ENCODE results near the gene RANBP17.
"Not testable (repeated sequence)": the region's sequence is repeated elsewhere in the genome, so short reads cannot be mapped to it uniquely, and the experiment has no call there.

Gene RANBP17

DNA sequence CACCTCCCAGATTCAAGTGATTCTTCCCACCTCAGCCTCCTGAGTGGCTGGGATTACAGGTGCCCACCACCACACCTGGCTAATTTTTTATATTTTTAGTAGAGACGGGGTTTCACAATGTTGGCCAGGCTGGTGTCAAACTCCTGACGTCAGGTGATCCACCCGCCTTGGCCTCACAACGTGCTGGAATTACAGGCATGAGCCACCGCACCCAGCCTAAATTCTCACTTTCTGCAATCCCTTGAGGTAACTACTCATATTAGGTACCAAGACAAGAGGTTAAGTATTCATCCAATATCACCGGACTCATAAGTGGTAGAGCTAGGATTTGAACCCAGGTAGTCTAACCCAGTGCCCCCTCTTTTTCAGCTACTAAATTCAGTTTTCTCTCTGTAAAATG, 436.1 kb downstream of the RANBP17 start:
- DNase-seq (ENCODE audit: low read depth), result not testable (repeated sequence)

DNA sequence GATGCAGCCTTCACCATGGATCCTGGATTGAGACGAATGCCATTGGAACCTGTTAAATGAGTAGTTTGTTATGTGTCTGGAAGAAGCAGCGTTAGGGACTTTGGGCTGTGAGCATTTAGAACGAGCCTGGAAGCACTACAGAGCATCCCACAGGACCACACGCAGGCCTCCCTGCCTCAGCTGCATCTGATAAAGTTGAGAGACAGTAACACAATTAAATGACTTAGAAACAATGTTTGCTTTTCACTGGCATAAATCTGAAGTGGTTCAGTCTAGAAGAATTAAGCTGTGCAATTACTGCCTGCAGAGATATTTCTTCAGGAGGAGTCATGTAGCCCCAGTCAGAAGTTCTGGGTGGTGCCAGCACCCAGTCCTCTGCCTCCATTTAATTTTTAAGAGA, 437.4 kb downstream of the RANBP17 start:
- no peak for DNase-seq (ENCODE audit: low read depth)

- DNase-seq (ENCODE audit: low read depth), result no peak
These were observed 438.0 kb downstream of the RANBP17 start for GRCh38 chr5:171299851-171300250.

DNA sequence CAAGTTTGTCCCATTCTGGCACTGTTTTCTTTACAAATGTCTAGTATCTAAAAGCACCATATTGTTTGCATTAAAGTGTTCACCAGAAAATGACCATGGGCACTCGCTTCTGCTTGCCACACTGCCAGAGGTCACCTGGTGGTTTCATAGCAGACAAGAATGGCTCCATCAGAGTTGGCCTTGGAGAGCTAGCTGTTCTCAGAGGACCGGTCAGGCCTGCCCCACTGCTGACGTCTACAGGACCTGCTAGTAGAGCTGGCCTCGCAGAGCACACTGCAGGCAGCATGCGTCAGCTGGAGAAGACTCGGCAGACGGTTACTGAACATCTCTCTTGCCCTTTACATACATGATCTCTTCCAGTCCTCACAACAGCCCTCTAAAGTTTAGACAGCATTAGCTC, 438.5 kb downstream of the RANBP17 start:
- no peak for DNase-seq (ENCODE audit: low read depth)

GRCh38 chr5:171306166-171306565, 444.3 kb downstream of the RANBP17 start:
- no peak for DNase-seq (ENCODE audit: low read depth)

DNA sequence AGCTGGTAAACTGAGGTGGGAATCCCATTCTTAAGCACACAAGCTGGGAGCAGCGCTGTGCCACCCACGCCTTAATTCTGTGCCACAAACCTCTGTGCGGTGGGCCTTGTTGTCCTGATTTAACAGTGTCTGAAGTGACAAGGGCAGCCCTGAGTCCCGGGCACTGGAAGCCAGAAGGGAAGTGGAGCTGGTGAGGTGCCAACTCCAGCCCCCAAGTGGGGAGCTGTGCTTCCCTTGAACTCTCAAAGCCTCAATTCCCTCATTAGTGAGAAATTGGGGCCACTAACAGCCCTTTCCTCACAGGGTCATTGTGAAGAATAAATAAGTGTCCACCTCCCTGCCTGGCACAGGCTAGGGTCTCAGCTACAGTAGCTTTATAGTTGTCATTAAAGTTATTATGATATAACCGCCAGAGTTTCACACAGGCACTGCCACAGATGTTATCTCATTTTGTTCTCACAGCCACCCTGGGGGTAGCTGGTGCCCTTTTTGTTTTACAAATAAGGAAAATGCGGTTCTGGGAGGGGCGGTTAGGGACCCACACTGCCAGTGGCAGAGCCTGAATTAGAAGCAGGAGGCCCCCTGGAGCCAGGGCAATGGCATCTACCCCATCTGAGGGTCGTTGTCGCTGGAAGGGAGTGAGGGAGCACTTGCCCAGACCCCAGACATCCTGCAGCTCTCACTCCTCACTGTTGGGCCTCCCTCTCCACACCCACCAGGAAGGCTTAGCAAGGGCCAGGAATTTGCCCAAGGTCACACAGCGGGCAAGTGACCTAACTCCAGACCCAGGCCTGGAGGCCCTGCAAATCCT, 445.2 kb downstream of the RANBP17 start:
- no peak for DNase-seq (ENCODE audit: low read depth)

GRCh38 chr5:171307789-171308452, 446.1 kb downstream of the RANBP17 start:
- DNase-seq (ENCODE audit: low read depth), result no peak

GRCh38 chr5:171308453-171309275, 446.8 kb downstream of the RANBP17 start, which contains the start of gene TLX3:
TSS of gene TLX3 (plus strand) at chr5:171309248. CDS start at chr5:171309366, 118 bp downstream.
- DNase-seq (ENCODE audit: low read depth), result no peak

- no peak for DNase-seq (ENCODE audit: low read depth)
These were observed 447.7 kb downstream of the RANBP17 start for GRCh38 chr5:171309276-171310211.

DNA sequence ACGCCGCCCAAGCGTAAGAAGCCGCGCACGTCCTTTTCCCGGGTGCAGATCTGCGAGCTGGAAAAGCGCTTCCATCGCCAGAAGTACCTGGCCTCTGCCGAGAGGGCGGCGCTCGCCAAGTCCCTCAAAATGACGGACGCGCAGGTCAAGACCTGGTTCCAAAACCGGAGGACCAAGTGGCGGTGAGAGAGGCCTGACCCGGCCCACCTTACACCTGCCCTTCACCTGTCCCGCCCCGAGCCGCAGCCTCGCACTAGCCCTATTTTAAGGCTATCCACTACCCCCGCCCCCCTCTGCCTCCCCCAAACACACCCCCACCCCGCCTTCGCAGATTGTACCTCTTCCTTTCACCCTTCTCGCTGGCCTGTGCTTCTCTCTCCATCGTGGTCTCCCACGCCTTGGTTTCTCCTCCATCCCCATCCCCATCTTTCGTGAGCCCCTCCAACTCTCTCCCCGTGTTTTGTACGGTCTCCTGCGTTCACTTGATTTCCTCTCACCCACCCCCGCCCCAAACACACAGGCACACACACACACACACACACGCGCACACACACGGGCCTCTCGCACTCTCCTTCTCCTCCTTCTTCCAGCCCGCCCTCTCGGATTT, 448.5 kb downstream of the RANBP17 start:
- DNase-seq (ENCODE audit: low read depth), result no peak

DNA sequence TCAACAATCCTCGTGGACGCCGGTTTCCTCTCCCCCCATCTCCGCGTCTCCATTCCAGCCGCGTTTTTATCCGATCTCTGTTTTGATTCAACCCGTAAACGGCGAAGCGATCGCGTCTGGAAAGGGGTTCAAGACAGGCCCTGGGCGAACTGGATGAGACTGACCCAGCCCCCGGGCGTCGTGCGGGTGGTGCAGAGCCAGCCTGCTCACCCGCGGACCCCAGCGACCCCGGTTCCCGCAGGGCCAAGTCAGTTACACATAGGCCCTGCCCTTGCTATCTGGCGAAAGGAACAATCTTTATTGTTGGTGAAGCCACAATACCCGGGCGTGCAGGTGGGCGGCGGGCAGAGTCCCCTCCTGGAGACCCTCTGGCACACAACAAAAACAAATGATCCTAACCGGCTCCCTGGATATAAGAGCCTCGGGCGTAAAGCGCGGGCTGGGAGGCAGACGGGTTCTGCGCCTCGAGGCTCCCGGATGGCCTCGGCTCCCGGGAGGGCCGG, 449.1 kb downstream of the RANBP17 start:
- no peak for DNase-seq (ENCODE audit: low read depth)

DNA sequence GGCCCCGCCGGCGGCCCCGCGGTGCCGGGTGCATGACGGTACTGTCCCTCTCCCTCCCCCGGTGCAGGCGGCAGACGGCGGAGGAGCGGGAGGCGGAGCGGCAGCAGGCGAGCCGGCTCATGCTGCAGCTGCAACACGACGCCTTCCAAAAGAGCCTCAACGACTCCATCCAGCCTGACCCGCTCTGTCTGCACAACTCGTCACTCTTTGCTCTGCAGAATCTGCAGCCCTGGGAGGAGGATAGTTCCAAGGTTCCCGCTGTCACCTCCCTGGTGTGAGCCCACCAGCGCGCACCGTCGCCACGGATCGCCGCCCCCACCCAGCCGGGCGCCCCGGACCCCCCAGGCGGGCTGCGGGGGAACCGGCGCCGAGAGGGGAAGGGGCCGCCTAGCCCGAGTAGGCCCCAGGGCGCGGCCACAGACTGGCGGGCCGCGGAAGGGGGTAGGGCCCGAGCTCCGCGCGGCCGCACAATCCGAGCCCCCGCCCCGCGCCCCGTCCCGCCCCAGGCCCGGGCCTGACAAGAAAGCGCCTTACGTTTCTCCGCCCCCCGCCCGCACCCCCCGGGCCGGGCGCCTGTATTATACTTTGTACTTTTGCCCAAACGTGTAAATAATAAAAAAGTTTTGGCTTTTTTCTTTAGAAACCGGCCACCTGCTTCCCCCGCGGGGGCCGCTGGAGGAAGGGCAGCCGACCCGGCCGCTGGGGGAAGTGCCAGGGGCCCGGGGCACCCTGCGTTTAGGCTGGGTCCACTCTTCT, 449.7 kb downstream of the RANBP17 start:
- no peak for DNase-seq (ENCODE audit: low read depth)

DNA sequence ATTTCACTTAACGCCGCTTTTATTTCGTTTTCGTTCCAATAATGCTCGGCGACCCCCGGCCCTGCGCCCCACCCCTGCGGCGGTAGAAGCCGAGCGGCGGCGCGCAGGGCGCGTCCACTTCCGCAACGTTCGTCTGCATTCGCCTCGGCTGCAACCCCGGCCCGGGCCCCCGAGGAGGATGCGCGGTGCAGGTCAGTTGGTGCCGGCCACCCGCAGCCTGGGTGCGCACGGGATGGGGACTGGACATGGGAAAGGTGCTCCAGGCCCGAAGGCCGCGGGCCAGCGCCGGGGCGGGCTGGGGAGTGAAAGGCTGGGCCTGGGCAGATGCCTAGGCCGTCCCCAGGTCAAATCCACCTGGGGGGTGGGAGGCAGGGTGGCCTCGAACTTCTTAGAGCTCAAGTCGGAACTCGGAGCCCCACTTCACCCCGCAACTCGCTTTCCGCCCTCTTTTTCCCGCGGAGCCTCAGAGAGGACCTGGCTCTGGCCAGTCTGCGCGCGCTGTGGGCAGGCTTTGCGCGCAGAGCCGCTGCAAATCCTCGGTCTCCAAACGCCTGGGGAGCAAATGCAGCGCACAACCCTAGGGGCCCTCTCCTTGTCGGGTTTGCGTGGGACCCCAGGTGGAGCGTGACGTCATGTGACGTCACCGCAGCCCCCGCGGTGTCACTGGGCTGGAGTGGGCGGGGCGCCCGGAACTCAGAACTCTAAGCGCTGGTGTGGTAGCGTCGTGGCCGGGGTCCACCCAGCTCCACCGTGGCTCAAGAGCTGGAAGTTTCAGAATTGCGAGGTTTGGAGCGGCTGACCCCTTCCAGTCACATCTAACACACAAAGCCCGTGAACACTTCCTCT, 450.5 kb downstream of the RANBP17 start:
- no peak for DNase-seq (ENCODE audit: low read depth)

DNA sequence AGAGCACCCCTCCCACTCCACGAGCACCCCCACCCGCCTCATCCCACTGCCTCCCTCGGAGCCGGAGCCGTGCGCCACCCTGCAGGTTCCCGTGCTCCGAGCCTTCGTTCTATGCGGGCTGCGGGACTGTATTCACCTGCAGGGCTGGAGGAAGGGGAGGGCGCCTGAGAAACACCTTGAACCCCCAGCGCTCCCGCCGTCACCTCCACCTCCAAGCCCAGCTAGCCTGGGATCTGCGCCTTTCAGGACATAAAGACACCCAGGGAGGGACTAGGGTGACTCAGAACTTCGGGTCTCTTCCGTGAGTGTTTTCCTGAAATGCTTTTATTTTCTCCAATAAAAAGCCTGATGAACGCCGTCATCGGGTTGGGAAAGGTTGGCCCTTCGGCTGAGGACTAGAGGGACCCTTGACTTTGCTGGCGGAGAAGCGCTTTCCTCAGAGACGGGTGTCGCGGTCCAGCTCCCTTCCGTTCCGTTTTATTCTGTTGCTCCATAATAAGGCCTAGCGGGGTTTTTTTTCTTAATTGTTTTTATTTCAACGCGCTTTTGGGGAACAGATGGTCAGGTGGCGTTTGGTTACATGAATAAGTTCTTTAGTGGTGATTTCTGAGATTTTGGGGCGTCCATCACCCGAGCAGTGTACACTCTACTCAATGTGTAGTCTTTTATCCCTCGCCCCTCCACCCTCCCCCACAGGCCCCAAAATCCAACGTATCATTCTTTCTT, 451.8 kb downstream of the RANBP17 start:
- no peak for DNase-seq (ENCODE audit: low read depth)

- no peak for DNase-seq (ENCODE audit: low read depth)
These were observed 453.0 kb downstream of the RANBP17 start for GRCh38 chr5:171314728-171315385.

DNA sequence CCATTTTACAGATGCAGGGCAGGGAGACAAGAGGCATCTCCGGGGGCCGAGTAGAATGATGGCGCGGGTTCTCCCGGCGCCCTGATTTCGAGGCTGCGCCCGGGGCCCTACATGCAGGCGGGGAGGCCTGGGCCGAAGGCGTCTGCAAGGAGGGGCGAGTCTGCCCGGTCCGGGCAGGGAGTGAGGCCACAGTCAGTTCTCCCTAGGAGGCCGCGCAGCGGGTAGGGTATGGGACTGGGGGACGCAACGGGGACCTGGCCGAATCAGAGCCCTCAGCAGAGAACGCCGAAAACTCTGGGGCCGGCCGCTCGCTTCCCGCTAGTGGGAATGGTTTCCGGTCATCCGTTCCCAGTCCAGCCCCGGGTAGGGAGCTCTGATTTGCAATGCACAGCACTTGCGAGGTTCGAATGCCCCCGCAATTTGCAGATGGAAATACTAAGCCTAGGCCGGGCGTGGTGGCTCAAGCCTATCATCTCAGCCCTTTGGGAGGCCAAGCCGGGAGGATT, 453.6 kb downstream of the RANBP17 start:
- no peak for DNase-seq (ENCODE audit: low read depth)

DNA sequence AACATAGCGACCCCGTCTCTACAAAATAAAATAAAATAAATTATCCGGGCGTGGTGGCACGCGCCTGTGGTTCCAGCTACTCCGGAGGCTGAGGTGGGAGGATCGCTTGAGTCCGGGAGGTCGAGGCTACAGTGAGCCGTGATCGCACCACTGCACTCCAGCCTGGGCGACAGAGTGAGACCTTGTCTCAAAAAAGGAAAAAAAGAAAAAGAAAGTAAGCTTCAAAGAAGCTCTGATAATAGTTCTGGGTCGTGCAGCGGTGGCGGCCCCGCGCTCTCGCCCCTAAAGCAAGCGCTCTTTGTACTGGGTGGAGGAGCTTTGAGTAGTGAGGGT, 454.1 kb downstream of the RANBP17 start:
- DNase-seq (ENCODE audit: low read depth), result no peak

All from GM04503 (cell line).